ENCODE data around the gene TRIM9. TPM values are rescaled to one million over a fixed set of nuclear protein-coding genes. Genes with fewer than 3 reads are reported as not detected.
"Not testable (repeated sequence)": the region's sequence is repeated elsewhere in the genome, so short reads cannot be mapped to it uniquely, and the experiment has no call there.

Gene TRIM9
- polyA plus RNA-seq, 1 donor: 2.7 TPM

GRCh38 chr14:50941638-50942037, 153.3 kb downstream of the TRIM9 start:
- H3K27ac ChIP-seq (ENCODE audit: low read length): not testable (repeated sequence)

GRCh38 chr14:50941151-50941550, 153.8 kb downstream of the TRIM9 start:
- no peak for DNase-seq
- Histone ChIP-seq H3K9me3 (ENCODE audit: control insufficient read depth, low read depth, low read length) (no peaks in the 10 kb centered on the region), H3K36me3 (ENCODE audit: control insufficient read depth, insufficient read depth, low read length) (no peaks in the 10 kb centered on the region), H3K27me3 (ENCODE audit: control insufficient read depth, insufficient read depth, low read length) (peaks cover 18% of the 10 kb centered on the region), H3K4me1 (ENCODE audit: control insufficient read depth, insufficient read depth, low read length) (no peaks in the 10 kb centered on the region), H3K27ac (ENCODE audit: low read length) (no peak overlapping the region), H3K4me3 (ENCODE audit: low read length) (no peak overlapping the region)
- WGBS (ENCODE audit: insufficient coverage, low lambda C conversion rate): 67% methylated on average over 3 of the region's 6 CpGs

More at GRCh38 chr14:50941638-50942037, 153.3 kb downstream of the TRIM9 start:
- H3K9me3 ChIP-seq (ENCODE audit: control insufficient read depth, low read depth, low read length); H3K4me3 ChIP-seq (ENCODE audit: low read length); DNase-seq; H3K4me1 ChIP-seq (ENCODE audit: control insufficient read depth, insufficient read depth, low read length); H3K36me3 ChIP-seq (ENCODE audit: control insufficient read depth, insufficient read depth, low read length): not testable (repeated sequence)
- peaks cover 18% of the 10 kb centered on the region for H3K27me3 ChIP-seq (ENCODE audit: control insufficient read depth, insufficient read depth, low read length)
- 94% methylated on average over 3 of the region's 8 CpGs for WGBS (ENCODE audit: insufficient coverage, low lambda C conversion rate)

GRCh38 chr14:50937800-50938199, 157.1 kb downstream of the TRIM9 start:
- DNase-seq: no peak
- Histone ChIP-seq H3K4me1 (ENCODE audit: control insufficient read depth, insufficient read depth, low read length) (no peaks in the 10 kb centered on the region), H3K27ac (ENCODE audit: low read length) (no peak overlapping the region), H3K4me3 (ENCODE audit: low read length) (no peak overlapping the region), H3K27me3 (ENCODE audit: control insufficient read depth, insufficient read depth, low read length) (peaks cover 3% of the 10 kb centered on the region), H3K9me3 (ENCODE audit: control insufficient read depth, low read depth, low read length) (no peaks in the 10 kb centered on the region), H3K36me3 (ENCODE audit: control insufficient read depth, insufficient read depth, low read length) (no peaks in the 10 kb centered on the region)
- WGBS (ENCODE audit: insufficient coverage, low lambda C conversion rate): 100% methylated on average over 1 of the region's 4 CpGs

- Histone ChIP-seq H3K27ac (ENCODE audit: low read length) (no peak overlapping the region), H3K4me3 (ENCODE audit: low read length) (no peak overlapping the region), H3K36me3 (ENCODE audit: control insufficient read depth, insufficient read depth, low read length) (no peaks in the 10 kb centered on the region), H3K4me1 (ENCODE audit: control insufficient read depth, insufficient read depth, low read length) (no peaks in the 10 kb centered on the region), H3K9me3 (ENCODE audit: control insufficient read depth, low read depth, low read length) (no peaks in the 10 kb centered on the region), H3K27me3 (ENCODE audit: control insufficient read depth, insufficient read depth, low read length) (peaks cover 3% of the 10 kb centered on the region)
- WGBS (ENCODE audit: insufficient coverage, low lambda C conversion rate): 94% methylated on average over 2 of the region's 2 CpGs
- no peak for DNase-seq
These were observed 157.6 kb downstream of the TRIM9 start for GRCh38 chr14:50937325-50937724.

GRCh38 chr14:50936882-50937281, 158.0 kb downstream of the TRIM9 start:
- DNase-seq: no peak
- Histone ChIP-seq H3K36me3 (ENCODE audit: control insufficient read depth, insufficient read depth, low read length) (no peaks in the 10 kb centered on the region), H3K4me3 (ENCODE audit: low read length) (no peak overlapping the region), H3K4me1 (ENCODE audit: control insufficient read depth, insufficient read depth, low read length) (no peaks in the 10 kb centered on the region), H3K27me3 (ENCODE audit: control insufficient read depth, insufficient read depth, low read length) (peaks cover 3% of the 10 kb centered on the region), H3K27ac (ENCODE audit: low read length) (no peak overlapping the region), H3K9me3 (ENCODE audit: control insufficient read depth, low read depth, low read length) (no peaks in the 10 kb centered on the region)
- no CpG with 5 or more reads among the region's 2 CpGs for WGBS (ENCODE audit: insufficient coverage, low lambda C conversion rate)

- Histone ChIP-seq H3K27ac (ENCODE audit: low read length) (no peak overlapping the region), H3K27me3 (ENCODE audit: control insufficient read depth, insufficient read depth, low read length) (no peaks in the 10 kb centered on the region), H3K4me1 (ENCODE audit: control insufficient read depth, insufficient read depth, low read length) (no peaks in the 10 kb centered on the region), H3K9me3 (ENCODE audit: control insufficient read depth, low read depth, low read length) (no peaks in the 10 kb centered on the region), H3K4me3 (ENCODE audit: low read length) (no peak overlapping the region), H3K36me3 (ENCODE audit: control insufficient read depth, insufficient read depth, low read length) (no peaks in the 10 kb centered on the region)
- DNase-seq: no peak
- no CpG with 5 or more reads among the region's 2 CpGs for WGBS (ENCODE audit: insufficient coverage, low lambda C conversion rate)
These were observed 158.9 kb downstream of the TRIM9 start for GRCh38 chr14:50936016-50936340.

- 60% methylated on average over 2 of the region's 5 CpGs for WGBS (ENCODE audit: insufficient coverage, low lambda C conversion rate)
These were observed 159.5 kb downstream of the TRIM9 start for GRCh38 chr14:50935126-50936015.

GRCh38 chr14:50932592-50933495, 162.1 kb downstream of the TRIM9 start:
- H3K27ac ChIP-seq (ENCODE audit: low read length): no peak overlapping the region

More at GRCh38 chr14:50935126-50936015, 159.5 kb downstream of the TRIM9 start:
- no peak for DNase-seq
- H3K27me3 ChIP-seq (ENCODE audit: control insufficient read depth, insufficient read depth, low read length): no peaks in the 10 kb centered on the region
- H3K36me3 ChIP-seq (ENCODE audit: control insufficient read depth, insufficient read depth, low read length): no peaks in the 10 kb centered on the region
- H3K4me3 ChIP-seq (ENCODE audit: low read length): no peak overlapping the region
- H3K4me1 ChIP-seq (ENCODE audit: control insufficient read depth, insufficient read depth, low read length): no peaks in the 10 kb centered on the region
- H3K9me3 ChIP-seq (ENCODE audit: control insufficient read depth, low read depth, low read length): no peaks in the 10 kb centered on the region
- H3K27ac ChIP-seq (ENCODE audit: low read length): no peak overlapping the region

GRCh38 chr14:50932156-50932555, 162.7 kb downstream of the TRIM9 start:
- no peaks in the 10 kb centered on the region for H3K36me3 ChIP-seq (ENCODE audit: control insufficient read depth, insufficient read depth, low read length)
- no peaks in the 10 kb centered on the region for H3K4me1 ChIP-seq (ENCODE audit: control insufficient read depth, insufficient read depth, low read length)
- no peak overlapping the region for H3K4me3 ChIP-seq (ENCODE audit: low read length)
- peak in 1 of 2 donors; percentile 22 for DNase-seq
- whole genome bisulfite sequencing (ENCODE audit: insufficient coverage, low lambda C conversion rate): no CpG with 5 or more reads among the region's 1 CpG
- H3K9me3 ChIP-seq (ENCODE audit: control insufficient read depth, low read depth, low read length): no peaks in the 10 kb centered on the region
- H3K27me3 ChIP-seq (ENCODE audit: control insufficient read depth, insufficient read depth, low read length): no peaks in the 10 kb centered on the region
- no peak overlapping the region for H3K27ac ChIP-seq (ENCODE audit: low read length)

More at GRCh38 chr14:50932592-50933495, 162.1 kb downstream of the TRIM9 start:
- H3K4me1 ChIP-seq (ENCODE audit: control insufficient read depth, insufficient read depth, low read length): no peaks in the 10 kb centered on the region
- no peaks in the 10 kb centered on the region for H3K36me3 ChIP-seq (ENCODE audit: control insufficient read depth, insufficient read depth, low read length)
- H3K9me3 ChIP-seq (ENCODE audit: control insufficient read depth, low read depth, low read length): no peaks in the 10 kb centered on the region
- DNase-seq: no peak
- WGBS (ENCODE audit: insufficient coverage, low lambda C conversion rate): no CpG with 5 or more reads among the region's 4 CpGs
- H3K27me3 ChIP-seq (ENCODE audit: control insufficient read depth, insufficient read depth, low read length): no peaks in the 10 kb centered on the region
- no peak overlapping the region for H3K4me3 ChIP-seq (ENCODE audit: low read length)

- no CpG with 5 or more reads among the region's 3 CpGs for WGBS (ENCODE audit: insufficient coverage, low lambda C conversion rate)
- no peaks in the 10 kb centered on the region for H3K9me3 ChIP-seq (ENCODE audit: control insufficient read depth, low read depth, low read length)
- no peak overlapping the region for H3K27ac ChIP-seq (ENCODE audit: low read length)
- H3K27me3 ChIP-seq (ENCODE audit: control insufficient read depth, insufficient read depth, low read length): no peaks in the 10 kb centered on the region
- no peaks in the 10 kb centered on the region for H3K36me3 ChIP-seq (ENCODE audit: control insufficient read depth, insufficient read depth, low read length)
- no peak overlapping the region for H3K4me3 ChIP-seq (ENCODE audit: low read length)
- DNase-seq: no peak
- H3K4me1 ChIP-seq (ENCODE audit: control insufficient read depth, insufficient read depth, low read length): no peaks in the 10 kb centered on the region
These were observed 163.3 kb downstream of the TRIM9 start for GRCh38 chr14:50931559-50931958.
